ENCODE measurements around the gene S100B.

S100B gene

GRCh38 chr21:46557919-46558392 is 46.9 kb downstream of the S100B start:
- DNase-seq, result no peak

- no peak for DNase-seq
These were observed 47.4 kb downstream of the S100B start for GRCh38 chr21:46557469-46557868.

- DNase-seq, result no peak
These were observed 48.1 kb downstream of the S100B start for GRCh38 chr21:46556802-46557201.

- DNase-seq, result no peak
These were observed 49.2 kb downstream of the S100B start for GRCh38 chr21:46555678-46556077.

GRCh38 chr21:46555225-46555617 is 49.7 kb downstream of the S100B start:
- no peak for DNase-seq

GRCh38 chr21:46554431-46555224 is 50.3 kb downstream of the S100B start:
- DNase-seq, result no peak

- no peak for DNase-seq
These were observed 50.9 kb downstream of the S100B start for GRCh38 chr21:46553993-46554392.

GRCh38 chr21:46552865-46553379 is 52.0 kb downstream of the S100B start:
- DNase-seq, result no peak

- DNase-seq, result no peak
These were observed 52.6 kb downstream of the S100B start for GRCh38 chr21:46552274-46552673.

- DNase-seq, result no peak
These were observed 53.1 kb downstream of the S100B start for GRCh38 chr21:46551636-46552241.

GRCh38 chr21:46550116-46550941 is 54.6 kb downstream of the S100B start:
- no peak for DNase-seq

GRCh38 chr21:46549650-46550049 is 55.2 kb downstream of the S100B start:
- DNase-seq, result no peak
